ENCODE measurements around the gene PSORS1C1. TPM values are rescaled to one million over a fixed set of nuclear protein-coding genes. Genes with fewer than 3 reads are reported as not detected.
"Not testable (repeated sequence)": the region's sequence is repeated elsewhere in the genome, so short reads cannot be mapped to it uniquely, and the experiment has no call there.

The PSORS1C1 gene
- total RNA-seq, 1 donor from 2014 or later = 0.45 TPM

- DNase-seq (ENCODE audit: low spot score) = peak; percentile 99
Observed at GRCh38 chr6:31158140-31158862, 43.7 kb downstream of the PSORS1C1 start, which contains the start of gene TCF19. TCF19 (plus strand) TSS chr6:31158589; CDS start chr6:31159470, 881 bp downstream.

- DNase-seq (ENCODE audit: low spot score) = no peak
Observed at GRCh38 chr6:31158863-31159855, 44.6 kb downstream of the PSORS1C1 start.

GRCh38 chr6:31161216-31162126 lies 46.9 kb downstream of the PSORS1C1 start:
- DNase-seq (ENCODE audit: low spot score) = no peak

GRCh38 chr6:31162463-31163165 lies 48.0 kb downstream of the PSORS1C1 start:
- no peak for DNase-seq (ENCODE audit: low spot score)

- DNase-seq (ENCODE audit: low spot score) = no peak
Observed at GRCh38 chr6:31163922-31164321, 49.3 kb downstream of the PSORS1C1 start.

GRCh38 chr6:31164475-31165063 lies 50.0 kb downstream of the PSORS1C1 start:
- not testable (repeated sequence) for DNase-seq (ENCODE audit: low spot score)

- not testable (repeated sequence) for DNase-seq (ENCODE audit: low spot score)
Observed at GRCh38 chr6:31165064-31165832, 50.6 kb downstream of the PSORS1C1 start.

- no peak for DNase-seq (ENCODE audit: low spot score)
Observed at GRCh38 chr6:31165986-31166385, 51.4 kb downstream of the PSORS1C1 start.

- DNase-seq (ENCODE audit: low spot score) = no peak
Observed at GRCh38 chr6:31168606-31169005, 54.0 kb downstream of the PSORS1C1 start.

- no peak for DNase-seq (ENCODE audit: low spot score)
Observed at GRCh38 chr6:31169123-31169857, 54.7 kb downstream of the PSORS1C1 start.

- not testable (repeated sequence) for DNase-seq (ENCODE audit: low spot score)
Observed at GRCh38 chr6:31169858-31170599, 55.4 kb downstream of the PSORS1C1 start.

GRCh38 chr6:31170600-31170881 lies 55.9 kb downstream of the PSORS1C1 start, which contains the start of gene POU5F1:
POU5F1 (minus strand) TSS chr6:31170682; CDS start chr6:31170620, 62 bp downstream.
- DNase-seq (ENCODE audit: low spot score) = no peak

GRCh38 chr6:31170987-31171671 lies 56.5 kb downstream of the PSORS1C1 start:
- DNase-seq (ENCODE audit: low spot score) = no peak

- no peak for DNase-seq (ENCODE audit: low spot score)
Observed at GRCh38 chr6:31171931-31172905, 57.6 kb downstream of the PSORS1C1 start.

- DNase-seq (ENCODE audit: low spot score) = no peak
Observed at GRCh38 chr6:31172973-31173384, 58.4 kb downstream of the PSORS1C1 start.

- no peak for DNase-seq (ENCODE audit: low spot score)
Observed at GRCh38 chr6:31173406-31173805, 58.8 kb downstream of the PSORS1C1 start.
